HG03039 (cell line): Measurements from ENCODE around the gene KATNAL1.
"Not testable (repeated sequence)": the region's sequence is repeated elsewhere in the genome, so short reads cannot be mapped to it uniquely, and the experiment has no call there.

Experiments
- ATAC-seq: cut with Tn5 transposase; IDR thresholded peaks from one replicate; pipeline ENCODE4 v1.9.1; 2021; ENCODE audit warnings: mild to moderate bottlenecking, moderate library complexity; ENCODE audit not compliant: unreplicated experiment

The KATNAL1 gene

GRCh38 chr13:30222254-30222653 lies 85.1 kb downstream of the KATNAL1 start:
- no peak for ATAC-seq

- no peak for ATAC-seq
Observed at GRCh38 chr13:30216111-30216510, 91.2 kb downstream of the KATNAL1 start.

- no peak for ATAC-seq
Observed at GRCh38 chr13:30212256-30212655, 95.1 kb downstream of the KATNAL1 start.

- ATAC-seq, result no peak
Observed at GRCh38 chr13:30211745-30212144, 95.6 kb downstream of the KATNAL1 start.

- ATAC-seq, result peak; percentile 59
Observed at GRCh38 chr13:30204564-30204963, 102.8 kb downstream of the KATNAL1 start.

- no peak for ATAC-seq
Observed at GRCh38 chr13:30196025-30196424, 111.3 kb downstream of the KATNAL1 start.

GRCh38 chr13:30194906-30195305 lies 112.4 kb downstream of the KATNAL1 start:
- no peak for ATAC-seq

GRCh38 chr13:30193279-30194234 lies 113.8 kb downstream of the KATNAL1 start:
- no peak for ATAC-seq

GRCh38 chr13:30192320-30193093 lies 114.8 kb downstream of the KATNAL1 start:
- no peak for ATAC-seq

GRCh38 chr13:30191491-30192100 lies 115.8 kb downstream of the KATNAL1 start:
- ATAC-seq, result no peak

GRCh38 chr13:30186634-30187415 lies 120.5 kb downstream of the KATNAL1 start:
- no peak for ATAC-seq

GRCh38 chr13:30181888-30182651 lies 125.3 kb downstream of the KATNAL1 start:
- ATAC-seq, result no peak

- ATAC-seq, result no peak
Observed at GRCh38 chr13:30179597-30180276, 127.6 kb downstream of the KATNAL1 start.

GRCh38 chr13:30178976-30179375 lies 128.4 kb downstream of the KATNAL1 start:
- no peak for ATAC-seq

GRCh38 chr13:30175166-30175565 lies 132.2 kb downstream of the KATNAL1 start:
- ATAC-seq, result no peak

GRCh38 chr13:30174250-30174649 lies 133.1 kb downstream of the KATNAL1 start:
- not testable (repeated sequence) for ATAC-seq

GRCh38 chr13:30173303-30173610 lies 134.1 kb downstream of the KATNAL1 start:
- no peak for ATAC-seq

- no peak for ATAC-seq
Observed at GRCh38 chr13:30172593-30173302, 134.6 kb downstream of the KATNAL1 start.

- ATAC-seq, result no peak
Observed at GRCh38 chr13:30170569-30170968, 136.8 kb downstream of the KATNAL1 start.
